A673 (cell line): ENCODE data around the gene CYP11A1. TPM values are rescaled to one million over a fixed set of nuclear protein-coding genes. Genes with fewer than 3 reads are reported as not detected.

Experiments used
- BruUV-seq: library from RNA; stranded (reverse); fragments of 400-500 nt; replicated peaks from 2 replicates; lab custom pipeline; 2021; lab: Mats Ljungman, UMichigan
- CTCF ChIA-PET: fragments of 300-600 bp; sonication (Branson Sonifier 250); formaldehyde crosslinking; loops from one replicate; lab custom pipeline; 2022; ENCODE audit warnings: antibody characterized with exemption; lab: Charles Lee
- POLR2A ChIA-PET: fragments of 300-600 bp; sonication (Branson Sonifier 250); formaldehyde crosslinking; loops from one replicate; lab custom pipeline; 2022; ENCODE audit warnings: antibody characterized with exemption; ENCODE audit not compliant: low non-redundant PET; lab: Charles Lee
- DNase-seq: peaks from one replicate; pipeline ENCODE4 v3.0.0-alpha.2; 2015; ENCODE audit warnings: low spot score
- H3K27ac ChIP-seq: fragments of 200-600 bp; sonication (generic); 2 replicates; pipeline ENCODE4 v1.5.1; 2016; ENCODE audit warnings: mixed run types, low read depth, mild to moderate bottlenecking, mixed read lengths, antibody characterized with exemption, low read length; ENCODE audit not compliant: poor library complexity, severe bottlenecking
- H3K27me3 ChIP-seq: fragments of 200-600 bp; sonication (generic); replicated peaks from 2 replicates; pipeline ENCODE4 v1.6.1; 2017; ENCODE audit warnings: mixed run types, low read depth, mild to moderate bottlenecking, mixed read lengths, antibody characterized with exemption, low read length; ENCODE audit not compliant: insufficient read depth, poor library complexity
- H3K36me3 ChIP-seq: fragments of 200-600 bp; sonication (generic); 2 replicates; pipeline ENCODE4 v1.6.1; 2016; ENCODE audit warnings: mixed run types, mild to moderate bottlenecking, mixed read lengths, antibody characterized with exemption, low read length; ENCODE audit not compliant: insufficient read depth, poor library complexity, severe bottlenecking
- H3K4me1 ChIP-seq: fragments of 200-600 bp; sonication (generic); 2 replicates; pipeline ENCODE4 v1.6.1; 2017; ENCODE audit warnings: mixed run types, mild to moderate bottlenecking, mixed read lengths, antibody characterized with exemption, low read length; ENCODE audit not compliant: insufficient read depth, poor library complexity, severe bottlenecking
- H3K4me3 ChIP-seq: fragments of 200-600 bp; sonication (generic); 2 replicates; pipeline ENCODE4 v1.5.1; 2016; ENCODE audit warnings: low read depth, mixed run types, mild to moderate bottlenecking, mixed read lengths, low read length; ENCODE audit not compliant: poor library complexity, severe bottlenecking
- H3K9me3 ChIP-seq: fragments of 200-600 bp; sonication (generic); 2 replicates; pipeline ENCODE4 v1.6.1; 2016; ENCODE audit warnings: mixed run types, low read depth, mild to moderate bottlenecking, mixed read lengths, antibody characterized with exemption, low read length; ENCODE audit not compliant: poor library complexity, severe bottlenecking
- CTCF ChIP-seq: fragments of 300-800, 200-600 bp; sonication (generic); conservative IDR thresholded peaks from 2 replicates; pipeline ENCODE4 v1.5.1; 2017; ENCODE audit warnings: low read depth, mild to moderate bottlenecking, antibody characterized with exemption, low read length, moderate library complexity, mixed read lengths
- EZH2 ChIP-seq: fragments of 200-600 bp; sonication (generic); IDR thresholded peaks from 2 replicates; pipeline ENCODE4 v1.6.1; 2017; ENCODE audit warnings: borderline replicate concordance, low read depth, mild to moderate bottlenecking, mixed read lengths, antibody characterized with exemption, low read length; ENCODE audit not compliant: poor library complexity, severe bottlenecking
- intact Hi-C: fragments of 100-400 bp; cut with micrococcal nuclease; formaldehyde crosslinking; loops from one replicate; pipeline ENCODE4 v1.10.0; 2022; ENCODE audit not compliant: unreplicated experiment
- total RNA-seq: library from RNA; stranded (reverse); gene quantifications from 2 replicates; pipeline ENCODE4 v1.2.3, GENCODE V29; 2021

The CYP11A1 gene
- total RNA-seq, 1 experiment from 2014 or later, result not detected

GRCh38 chr15:74339371-74339770 is 28.1 kb downstream of the CYP11A1 start:
- no peak for TF ChIP-seq CTCF
- no peak for TF ChIP-seq EZH2
- intact Hi-C loops, result no loop called here
- ChIA-PET CTCF (no interaction called here), POLR2A (no interaction called here)
- no TSS peak for BruUV-seq
- Histone ChIP-seq H3K9me3 (no peaks in the 10 kb centered on the region), H3K4me3 (no peak overlapping the region), H3K27ac (no peak overlapping the region), H3K4me1 (no peaks in the 10 kb centered on the region), H3K27me3 (no peaks in the 10 kb centered on the region), H3K36me3 (no peaks in the 10 kb centered on the region)
- no peak for DNase-seq

- Histone ChIP-seq H3K4me3 (no peak overlapping the region), H3K27ac (no peak overlapping the region), H3K9me3 (no peaks in the 10 kb centered on the region), H3K4me1 (no peaks in the 10 kb centered on the region), H3K36me3 (no peaks in the 10 kb centered on the region), H3K27me3 (no peaks in the 10 kb centered on the region)
- ChIA-PET POLR2A (no interaction called here), CTCF (no interaction called here)
- no peak for DNase-seq
- intact Hi-C loops, result no loop called here
- no peak for TF ChIP-seq EZH2
- no peak for TF ChIP-seq CTCF
- no TSS peak for BruUV-seq
Measured at GRCh38 chr15:74338676-74339075, 28.8 kb downstream of the CYP11A1 start.

GRCh38 chr15:74337607-74338211 is 29.7 kb downstream of the CYP11A1 start:
- no TSS peak for BruUV-seq
- H3K36me3 ChIP-seq, result no peaks in the 10 kb centered on the region
- DNase-seq, result no peak
- H3K9me3 ChIP-seq, result no peaks in the 10 kb centered on the region
- no peaks in the 10 kb centered on the region for H3K27me3 ChIP-seq
- ChIA-PET POLR2A (no interaction called here), CTCF (no interaction called here)
- H3K4me3 ChIP-seq, result no peak overlapping the region
- intact Hi-C loops, result no loop called here
- no peak overlapping the region for H3K27ac ChIP-seq
- no peaks in the 10 kb centered on the region for H3K4me1 ChIP-seq
- TF ChIP-seq CTCF (no peak), EZH2 (no peak)
